ENCODE measurements around the gene RUNX2.

DNA sequence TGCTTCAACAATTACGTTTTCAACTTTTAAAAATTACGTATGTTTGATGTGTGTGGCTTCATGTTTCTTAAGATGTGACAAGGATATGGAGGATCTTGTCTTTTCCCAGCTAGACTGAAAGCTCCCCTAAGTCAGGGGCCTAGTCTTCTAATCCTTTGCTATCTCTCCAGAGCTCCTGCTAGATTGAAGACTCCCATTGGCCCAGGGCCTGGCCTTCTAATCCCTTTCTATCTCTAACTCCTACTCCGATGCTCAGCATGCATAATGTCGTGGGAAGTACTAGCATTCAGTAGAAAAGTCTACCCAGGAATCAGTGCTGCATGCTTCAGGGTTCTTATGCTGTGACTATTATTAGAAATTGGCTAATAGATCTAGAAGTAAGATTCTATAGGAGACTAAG is 194.4 kb downstream of the RUNX2 start:
- no peak for TF ChIP-seq POLR2A (IDR thresholded peaks at IDR 0.05)
- TF ChIP-seq, protein P1, sequence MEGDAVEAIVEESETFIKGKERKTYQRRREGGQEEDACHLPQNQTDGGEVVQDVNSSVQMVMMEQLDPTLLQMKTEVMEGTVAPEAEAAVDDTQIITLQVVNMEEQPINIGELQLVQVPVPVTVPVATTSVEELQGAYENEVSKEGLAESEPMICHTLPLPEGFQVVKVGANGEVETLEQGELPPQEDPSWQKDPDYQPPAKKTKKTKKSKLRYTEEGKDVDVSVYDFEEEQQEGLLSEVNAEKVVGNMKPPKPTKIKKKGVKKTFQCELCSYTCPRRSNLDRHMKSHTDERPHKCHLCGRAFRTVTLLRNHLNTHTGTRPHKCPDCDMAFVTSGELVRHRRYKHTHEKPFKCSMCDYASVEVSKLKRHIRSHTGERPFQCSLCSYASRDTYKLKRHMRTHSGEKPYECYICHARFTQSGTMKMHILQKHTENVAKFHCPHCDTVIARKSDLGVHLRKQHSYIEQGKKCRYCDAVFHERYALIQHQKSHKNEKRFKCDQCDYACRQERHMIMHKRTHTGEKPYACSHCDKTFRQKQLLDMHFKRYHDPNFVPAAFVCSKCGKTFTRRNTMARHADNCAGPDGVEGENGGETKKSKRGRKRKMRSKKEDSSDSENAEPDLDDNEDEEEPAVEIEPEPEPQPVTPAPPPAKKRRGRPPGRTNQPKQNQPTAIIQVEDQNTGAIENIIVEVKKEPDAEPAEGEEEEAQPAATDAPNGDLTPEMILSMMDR (IDR thresholded peaks at IDR 0.05) = no peak

Data from esophagus squamous epithelium (tissue), 4 donors.